Heart left ventricle (tissue), 16 donors: ENCODE measurements around the gene FOXO1. TPM values are rescaled to one million over a fixed set of nuclear protein-coding genes. Genes with fewer than 3 reads are reported as not detected.

Experiments
- ATAC-seq, 4 donors: fragments of 200-7000 bp; cut with Tn5 transposase; one replicate each; pipeline ENCODE4 v1.9.1; 2020 to 2022; ENCODE audit warnings: moderate library complexity in 4 of 4, mild to moderate bottlenecking in 3 of 4, moderate number of reproducible peaks in 1 of 4
- DNase-seq, 5 donors: peaks; one replicate each; pipeline ENCODE4 v3.0.0-alpha.2; 2020
- H3K27ac ChIP-seq, 12 donors: fragments of 200-600 bp; sonication (generic) in 4 of 12; one replicate each; pipeline versions ENCODE4 v1.5.0 to v1.8.0; 2016 to 2022; ENCODE audit warnings: mild to moderate bottlenecking in 2 of 12
- H3K27me3 ChIP-seq, 9 donors: fragments of 200-600 bp; sonication (generic) in 2 of 9; one replicate each; pipeline versions ENCODE4 v1.5.1 to v1.8.0; 2016 to 2022; ENCODE audit warnings: mild to moderate bottlenecking in 3 of 9
- H3K36me3 ChIP-seq, 9 donors: fragments of 200-600 bp; sonication (generic) in 2 of 9; one replicate each; pipeline versions ENCODE4 v1.5.0 to v1.8.0; 2018 to 2022; ENCODE audit warnings: mild to moderate bottlenecking in 2 of 9
- H3K4me1 ChIP-seq, 12 donors: fragments of 200-600 bp; sonication (generic) in 4 of 12; one replicate each; pipeline versions ENCODE4 v1.5.0 to v1.8.0; 2016 to 2022; ENCODE audit warnings: mild to moderate bottlenecking in 3 of 12
- H3K4me3 ChIP-seq, 12 donors: fragments of 200-600 bp; sonication (generic) in 4 of 12; one replicate each; pipeline versions ENCODE4 v1.5.0 to v1.8.0; 2017 to 2022; ENCODE audit warnings: mild to moderate bottlenecking in 9 of 12, moderate library complexity in 4 of 12
- H3K9me3 ChIP-seq, 12 donors: fragments of 200-600 bp; sonication (generic) in 4 of 12; one replicate each; pipeline versions ENCODE4 v1.5.0 to v1.8.0; 2016 to 2022; ENCODE audit warnings: mild to moderate bottlenecking in 1 of 12
- POLR2A ChIP-seq, 2 donors: fragments of 450-650 bp; IDR thresholded peaks; one replicate each; pipeline ENCODE4 v1.6.1; 2017; ENCODE audit warnings: antibody characterized with exemption in 2 of 2, mild to moderate bottlenecking in 2 of 2, moderate library complexity in 2 of 2
- WGBS, 4 donors: extraction: QIAGEN DNeasy Blood & Tissue Kit in 2 of 4; methylation state at CpG; one replicate each; pipeline versions ENCODE4 v1.1.5 to v1.1.7; 2013 to 2018; 5-methylcytosine and 5-hydroxymethylcytosine counted together
- intact Hi-C, 10 donors: fragments of 100-400 bp; cut with DNase I; formaldehyde crosslinking; loops; one replicate each; pipeline versions ENCODE4 v1.11.1 to v1.14.2; 2022
- polyA plus RNA-seq, 2 donors: library from polyadenylated mRNA; stranded (reverse); fragments of 200-250 nt; gene quantifications; one replicate each; pipeline ENCODE4 v1.2.3, GENCODE V29; 2013
- total RNA-seq, 9 donors: library from RNA; depleted of rRNA in 2 of 9; stranded (reverse); fragments of >200 nt in 2 of 9; fragmentation: NEBNext Ultra II Directional in 3 of 9; extraction: Animal tissue kit (Norgen Biotek cat#: 25700) in 3 of 9; gene quantifications; one replicate each; pipeline versions ENCODE4 v1.1.0 to v1.2.4, GENCODE V29; 2016 to 2023
- TF ChIP-seq, protein P1 (sequence below), 12 donors: fragments of 200-600 bp; sonication (generic) in 4 of 12; IDR thresholded peaks; one replicate each; pipeline versions ENCODE4 v1.5.0 to v1.8.0; 2018 to 2022; ENCODE audit warnings: antibody characterized with exemption in 12 of 12, mild to moderate bottlenecking in 5 of 12
- donor health status: ischemic (EF 13 %, LVEDD 7.1; RV severe dilation, severe dysfunction).
- donor health status: healthy with polysubstance abuse.
- donor health status: DM: no; HTN: yes; CAD: no.
- donor health status: DM: no; HTN: no; CAD: no.
- donor health status: ischemic (EF 25% LVEDD 6.9; RV normal size, moderate dysfunction).
- donor health status: ischemic (EF 25% LVEDD 5.7; RV mildly dilated, moderate dysfunction).
- donor health status: healthy.
- donor health status: DM: yes; HTN: yes; CAD: no.
- donor health status: ischemic (EF 35%, LVEDD 5.7; RV mildly dilated, moderate dysfunction).
- donor health status: nonischemic (EF 11% LVEDD 7.7; RV severe dilation, severe dysfunction).
- donor health status: DM: yes; HTN: yes; CAD: no.
- donor health status: PGD.
- donor health status: ischemic (EF 29% LVEDD 5.4; RV normal size, mild dysfunction).
- donor health status: nonischemic (EF 23%, LVEDD 6.1; RV moderate dilation, normal function).

Gene FOXO1
- total and polyA plus RNA-seq, 11 donors, result 2.6 to 26.8 (median 17.2) TPM

DNA sequence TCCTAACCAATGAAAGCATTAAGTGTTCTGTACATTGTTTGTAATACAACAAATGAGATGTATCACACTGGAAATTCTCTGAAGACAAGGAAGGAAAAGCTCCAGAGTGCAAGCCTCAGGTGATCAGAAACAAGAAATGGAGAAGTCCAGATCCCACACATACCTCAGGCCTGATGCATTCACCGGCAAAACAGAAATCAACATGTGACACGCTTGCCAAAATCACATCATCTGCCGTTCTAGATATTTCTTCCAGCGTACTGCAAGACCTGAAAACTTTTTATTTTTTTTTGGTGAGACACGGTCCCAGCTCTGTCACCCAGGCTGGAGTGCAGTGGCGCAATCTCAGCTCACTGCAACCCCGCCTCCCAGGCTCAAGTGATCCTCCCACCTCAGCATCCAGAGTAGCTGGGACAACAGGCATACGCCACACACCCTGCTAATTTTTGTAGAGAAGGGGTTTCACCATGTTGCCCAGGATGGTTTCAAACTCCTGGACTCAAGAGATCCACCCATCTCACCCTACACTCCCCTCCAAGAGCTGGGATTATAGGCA lies 48.6 kb downstream of the FOXO1 start:
- H3K27ac ChIP-seq, result no peak overlapping the region
- DNase-seq, result no peak
- 82 to 87% (median 83%) methylated on average over 8 of the region's 8 CpGs for WGBS, 4 donors
- intact Hi-C loops, result no loop called here
- H3K4me1 ChIP-seq, result peaks cover 6 to 84% (median 53%) of the 10 kb centered on the region in 12 donors
- TF ChIP-seq, protein P1, sequence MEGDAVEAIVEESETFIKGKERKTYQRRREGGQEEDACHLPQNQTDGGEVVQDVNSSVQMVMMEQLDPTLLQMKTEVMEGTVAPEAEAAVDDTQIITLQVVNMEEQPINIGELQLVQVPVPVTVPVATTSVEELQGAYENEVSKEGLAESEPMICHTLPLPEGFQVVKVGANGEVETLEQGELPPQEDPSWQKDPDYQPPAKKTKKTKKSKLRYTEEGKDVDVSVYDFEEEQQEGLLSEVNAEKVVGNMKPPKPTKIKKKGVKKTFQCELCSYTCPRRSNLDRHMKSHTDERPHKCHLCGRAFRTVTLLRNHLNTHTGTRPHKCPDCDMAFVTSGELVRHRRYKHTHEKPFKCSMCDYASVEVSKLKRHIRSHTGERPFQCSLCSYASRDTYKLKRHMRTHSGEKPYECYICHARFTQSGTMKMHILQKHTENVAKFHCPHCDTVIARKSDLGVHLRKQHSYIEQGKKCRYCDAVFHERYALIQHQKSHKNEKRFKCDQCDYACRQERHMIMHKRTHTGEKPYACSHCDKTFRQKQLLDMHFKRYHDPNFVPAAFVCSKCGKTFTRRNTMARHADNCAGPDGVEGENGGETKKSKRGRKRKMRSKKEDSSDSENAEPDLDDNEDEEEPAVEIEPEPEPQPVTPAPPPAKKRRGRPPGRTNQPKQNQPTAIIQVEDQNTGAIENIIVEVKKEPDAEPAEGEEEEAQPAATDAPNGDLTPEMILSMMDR (IDR thresholded peaks at IDR 0.05), result no peak
- no peak for TF ChIP-seq POLR2A (IDR thresholded peaks at IDR 0.05)
- no peaks in the 10 kb centered on the region for H3K27me3 ChIP-seq
- H3K9me3 ChIP-seq, result no peaks in the 10 kb centered on the region
- H3K4me3 ChIP-seq, result no peak overlapping the region
- H3K36me3 ChIP-seq, result no peaks in the 10 kb centered on the region
- peak in 1 of 4 donors; percentile 28 for ATAC-seq

DNA sequence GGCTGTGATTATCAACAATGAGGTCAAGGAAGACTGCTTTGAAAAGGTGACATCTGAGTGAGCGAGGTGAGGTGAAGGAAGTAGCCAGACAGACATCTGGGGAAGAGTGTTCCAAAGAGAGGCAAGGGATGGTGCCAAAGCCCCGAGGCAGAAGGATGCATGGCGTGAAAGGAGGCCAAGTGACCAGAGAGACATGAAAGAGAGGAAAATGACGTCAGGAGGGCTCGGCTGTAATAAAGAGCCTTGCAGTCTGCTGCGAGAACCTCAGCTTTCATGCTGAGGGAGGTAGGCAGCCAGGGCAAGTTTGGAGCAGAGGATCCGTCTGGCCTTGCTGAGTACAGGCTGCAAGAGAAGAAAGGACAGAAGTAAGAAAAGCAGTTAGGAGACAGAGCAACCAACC lies 50.8 kb downstream of the FOXO1 start:
- Histone ChIP-seq H3K4me1 (peaks cover 6 to 90% (median 58%) of the 10 kb centered on the region in 12 donors), H3K36me3 (no peaks in the 10 kb centered on the region), H3K27me3 (no peaks in the 10 kb centered on the region), H3K4me3 (no peak overlapping the region), H3K9me3 (no peaks in the 10 kb centered on the region), H3K27ac (peak overlapping the region in 3 of 12 donors; percentile 22 to 33 (median 32))
- DNase-seq (no peak), ATAC-seq (peak in 1 of 4 donors; percentile 8)
- intact Hi-C loops, result no loop called here
- WGBS, 4 donors, result 56 to 67% (median 62%) methylated on average over 7 of the region's 7 CpGs
- TF ChIP-seq, protein P1 (IDR thresholded peaks at IDR 0.05), result no peak
- TF ChIP-seq POLR2A (IDR thresholded peaks at IDR 0.05), result no peak

DNA sequence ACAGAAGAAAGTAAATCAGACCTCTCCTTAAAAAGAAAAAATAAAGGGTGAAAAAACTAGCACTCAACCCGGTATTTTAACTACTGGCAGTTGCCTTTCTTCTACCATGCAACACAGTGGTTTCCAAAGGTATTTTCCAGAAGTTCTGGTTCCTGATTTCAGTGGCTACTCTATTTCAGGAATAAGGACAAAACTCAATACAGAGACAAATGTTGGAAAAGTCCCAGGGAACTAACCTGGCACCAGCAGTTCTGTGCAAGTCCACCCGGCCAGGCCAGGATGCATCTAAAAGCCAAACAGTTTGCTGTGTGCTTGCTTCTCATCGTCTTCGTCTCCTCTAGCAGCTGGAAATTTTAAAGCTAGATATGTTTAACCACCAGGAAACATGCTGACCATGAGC lies 52.5 kb downstream of the FOXO1 start:
- Histone ChIP-seq H3K27ac (peak overlapping the region in 10 of 12 donors; percentile 26 to 81 (median 64)), H3K27me3 (no peaks in the 10 kb centered on the region), H3K4me3 (peak overlapping the region in 1 of 12 donors; percentile 12), H3K4me1 (peaks cover 6 to 97% (median 64%) of the 10 kb centered on the region in 12 donors), H3K36me3 (no peaks in the 10 kb centered on the region), H3K9me3 (no peaks in the 10 kb centered on the region)
- DNase-seq (no peak), ATAC-seq (peak; percentile 29 to 48 (median 34))
- intact Hi-C loops, result no loop called here
- TF ChIP-seq, protein P1 (IDR thresholded peaks at IDR 0.05), result no peak
- no peak for TF ChIP-seq POLR2A (IDR thresholded peaks at IDR 0.05)
- WGBS, 4 donors, result 23 to 46% (median 43%) methylated on average over 4 of the region's 4 CpGs

DNA sequence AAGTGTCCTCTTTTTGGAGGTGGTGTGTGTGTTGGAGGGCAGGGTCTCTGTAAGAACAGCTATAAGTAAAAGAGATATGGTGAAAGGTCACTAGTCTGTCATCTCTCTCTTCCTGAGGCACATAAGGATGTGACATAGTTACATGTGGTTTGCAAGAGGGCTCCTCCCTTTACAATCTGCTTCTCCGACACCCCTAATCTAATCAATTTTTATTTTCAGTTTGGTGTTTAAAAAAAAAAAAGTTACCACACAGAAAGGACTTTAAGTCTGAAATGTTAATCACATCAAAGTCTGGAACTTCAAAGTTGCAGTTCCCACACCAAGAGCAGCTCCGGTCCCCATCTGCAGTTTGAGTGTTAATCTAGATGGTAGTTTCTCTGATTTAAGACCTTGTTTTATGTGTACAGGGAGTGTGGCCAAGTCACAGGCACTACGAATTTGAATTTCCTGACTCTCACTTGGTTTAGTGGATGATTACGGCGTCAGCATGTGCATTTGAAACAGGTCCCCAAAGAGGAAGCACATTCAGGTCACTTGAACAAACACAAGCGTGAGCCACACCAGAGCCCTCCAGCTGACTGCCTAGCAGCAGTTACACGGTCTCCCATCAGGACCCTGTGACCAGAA lies 53.1 kb downstream of the FOXO1 start:
- 33 to 48% (median 36%) methylated on average over 7 of the region's 7 CpGs for WGBS, 4 donors
- H3K27me3 ChIP-seq, result no peaks in the 10 kb centered on the region

More for the DNA sequence above, 53.1 kb downstream of the FOXO1 start:
- peak in 4 of 5 donors; percentile 37 to 50 (median 42) for DNase-seq
- Histone ChIP-seq H3K27ac (peak overlapping the region in 10 of 12 donors; percentile 26 to 81 (median 64)), H3K4me1 (peaks cover 6 to 95% (median 64%) of the 10 kb centered on the region in 12 donors), H3K36me3 (no peaks in the 10 kb centered on the region), H3K9me3 (no peaks in the 10 kb centered on the region), H3K4me3 (peak overlapping the region in 1 of 12 donors; percentile 12)
- no peak for TF ChIP-seq POLR2A (IDR thresholded peaks at IDR 0.05)
- TF ChIP-seq, protein P1 (IDR thresholded peaks at IDR 0.05), result no peak
- peak; percentile 58 to 88 (median 67) for ATAC-seq
- intact Hi-C loops, result no loop called here
